NCI-H128 (cell line): ENCODE data around the gene NR2E1.

Experiments
- DNase-seq: peaks from one replicate; lab custom pipeline; 2025; ENCODE audit not compliant: unreplicated experiment; lab: John Stamatoyannopoulos, UW

NR2E1 gene

GRCh38 chr6:108156180-108156937 lies 9.5 kb upstream of the NR2E1 start:
- peak; percentile 21 for DNase-seq

DNA sequence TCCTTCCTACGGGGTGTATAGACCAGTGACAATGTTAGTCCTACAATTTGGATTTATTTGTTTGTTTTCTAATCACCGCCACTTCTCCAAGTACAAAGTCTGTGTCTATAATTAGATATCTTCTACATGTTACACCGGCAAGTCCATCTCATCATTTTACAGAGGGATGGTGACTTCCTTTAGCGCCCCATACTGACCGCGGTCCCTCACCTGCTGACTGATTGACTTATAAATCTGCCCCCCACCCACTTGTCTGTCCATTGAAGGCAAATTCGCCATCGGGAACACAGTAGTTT lies 8.9 kb upstream of the NR2E1 start:
- DNase-seq = no peak

DNA sequence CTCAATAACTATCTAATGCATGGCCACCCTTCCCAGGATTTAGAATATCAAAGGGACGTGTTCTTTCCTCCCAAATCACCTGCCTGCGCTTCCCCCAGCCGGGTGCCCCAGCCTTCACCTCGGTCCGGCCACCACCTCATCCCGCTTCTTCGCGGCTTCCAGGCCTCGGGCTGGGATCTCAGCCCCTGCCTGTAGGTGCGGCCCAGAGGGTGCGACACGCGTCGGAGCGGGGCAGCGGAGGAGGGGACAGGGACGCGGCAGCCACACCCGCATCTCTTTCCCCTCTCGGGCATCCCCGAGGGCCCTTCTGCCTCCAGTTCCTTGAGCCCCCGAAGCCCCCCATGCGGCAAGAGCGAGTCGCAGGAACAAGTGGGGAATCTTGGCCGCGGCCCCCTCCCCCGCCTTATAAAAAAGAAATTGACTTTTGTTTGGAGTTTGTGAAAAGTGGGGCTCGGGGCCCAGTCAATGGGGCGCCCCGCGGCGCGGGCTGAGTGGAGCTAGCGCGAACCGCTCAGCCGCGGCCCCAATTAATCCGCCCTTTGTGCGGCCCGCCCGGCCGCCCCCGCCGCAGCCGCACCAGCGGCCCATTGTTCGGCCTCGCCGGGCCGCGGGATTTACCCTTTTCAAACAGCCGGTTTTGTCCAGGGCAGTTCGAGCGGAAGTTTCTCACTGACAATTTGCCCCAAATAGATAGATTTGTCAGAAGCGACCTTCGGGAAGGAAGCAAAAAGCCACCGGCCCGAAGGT lies 8.4 kb upstream of the NR2E1 start:
- no peak for DNase-seq

DNA sequence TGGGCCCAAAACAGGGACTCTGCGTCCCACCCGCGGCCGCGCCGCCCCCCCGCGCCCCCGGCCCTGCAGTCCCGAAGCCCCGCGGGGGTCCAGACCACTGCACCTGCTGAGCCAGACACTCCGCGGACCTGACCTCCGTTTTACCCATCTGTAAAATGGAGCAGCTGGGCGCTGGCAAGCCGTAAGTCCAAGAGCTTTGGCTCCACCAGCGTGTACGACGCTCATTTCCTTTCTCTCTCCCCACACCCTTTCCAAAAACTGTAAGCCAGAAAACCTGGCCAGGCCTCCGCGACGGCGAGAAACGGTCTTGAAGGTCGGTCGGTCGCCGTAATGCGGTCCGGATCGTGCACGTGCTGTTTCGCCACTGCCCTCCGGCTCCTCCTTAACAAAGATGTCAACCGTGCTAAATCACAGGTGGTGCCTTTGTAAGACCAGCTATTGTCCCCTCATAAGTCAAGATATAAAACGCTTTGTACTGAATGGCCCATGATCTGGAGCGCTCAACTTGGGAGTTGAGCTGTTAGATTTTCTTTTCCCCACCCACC lies 7.8 kb upstream of the NR2E1 start:
- no peak for DNase-seq

- no peak for DNase-seq
Measured at GRCh38 chr6:108159981-108160380, 5.8 kb upstream of the NR2E1 start.

DNA sequence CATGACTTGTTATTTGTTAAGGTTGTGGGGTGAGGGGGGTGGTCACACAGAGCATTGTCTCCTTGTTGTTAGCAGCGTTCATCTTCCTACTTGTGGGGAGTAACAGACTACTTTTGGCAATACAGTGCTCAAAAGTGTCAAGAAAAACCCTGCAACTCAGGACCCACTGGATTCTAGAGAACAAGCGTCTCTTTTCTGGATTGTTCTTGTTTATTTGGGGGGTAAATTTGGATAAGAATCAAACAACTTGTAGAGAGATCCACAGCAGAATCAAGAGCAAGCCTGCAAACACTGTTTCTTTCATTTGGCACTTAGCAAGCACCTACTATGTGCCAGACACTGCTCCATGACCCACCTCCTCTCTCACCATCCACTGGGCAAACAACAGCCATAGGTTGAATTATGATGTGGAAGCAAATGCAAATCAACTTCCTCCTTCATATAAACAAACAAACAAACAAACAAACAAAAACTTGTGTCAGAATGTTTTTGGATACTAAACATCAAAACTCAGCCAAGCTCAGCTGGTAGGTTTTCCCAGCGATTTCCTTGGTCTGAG lies 4.0 kb upstream of the NR2E1 start:
- DNase-seq = no peak

GRCh38 chr6:108163267-108163643 lies 2.6 kb upstream of the NR2E1 start:
- no peak for DNase-seq

DNA sequence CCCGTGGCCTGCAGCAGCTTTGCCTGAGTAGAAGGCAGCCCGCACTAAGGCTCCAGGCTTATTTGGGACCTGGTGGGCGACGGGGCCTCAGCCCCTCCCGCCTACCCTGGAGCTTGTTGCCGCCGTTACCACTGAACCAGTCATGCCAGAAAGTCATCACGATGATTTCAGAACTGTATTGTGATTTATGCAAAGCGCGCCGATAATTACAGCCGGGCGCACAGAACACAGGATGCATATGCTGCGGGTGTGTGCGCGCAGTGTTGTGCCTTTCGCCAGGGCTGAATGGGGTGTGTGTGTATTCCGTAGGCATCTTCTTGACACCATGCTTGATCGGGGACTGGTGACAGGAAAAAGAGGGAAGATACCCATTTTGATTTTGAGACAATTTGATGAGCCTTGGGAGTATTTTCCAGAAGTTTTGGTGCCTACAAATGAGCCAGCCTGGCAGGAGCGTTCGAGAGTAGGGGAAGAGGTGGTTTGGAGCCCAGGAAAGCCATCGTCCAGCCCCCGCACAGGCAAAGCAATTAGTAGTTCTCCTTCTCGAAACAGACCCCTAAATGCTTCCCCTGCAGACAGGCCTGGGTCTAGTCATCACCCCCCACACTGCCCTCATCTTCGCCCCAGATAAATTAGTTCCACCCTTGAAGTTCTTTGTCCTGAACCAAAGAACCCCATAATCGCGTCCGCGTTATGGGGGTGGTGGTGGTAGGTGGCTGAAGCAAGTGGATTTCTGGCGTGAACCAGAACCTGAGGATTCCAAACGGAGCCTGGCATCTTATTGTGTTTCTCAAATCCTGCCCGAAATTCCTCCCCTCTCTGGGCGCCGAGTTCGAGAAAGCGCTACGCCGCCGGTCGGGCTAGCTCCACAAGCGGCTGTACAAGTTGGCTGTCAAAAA lies 1.9 kb upstream of the NR2E1 start:
- DNase-seq = no peak

- DNase-seq = no peak
Measured at GRCh38 chr6:108164543-108164814, 1.3 kb upstream of the NR2E1 start.

DNA sequence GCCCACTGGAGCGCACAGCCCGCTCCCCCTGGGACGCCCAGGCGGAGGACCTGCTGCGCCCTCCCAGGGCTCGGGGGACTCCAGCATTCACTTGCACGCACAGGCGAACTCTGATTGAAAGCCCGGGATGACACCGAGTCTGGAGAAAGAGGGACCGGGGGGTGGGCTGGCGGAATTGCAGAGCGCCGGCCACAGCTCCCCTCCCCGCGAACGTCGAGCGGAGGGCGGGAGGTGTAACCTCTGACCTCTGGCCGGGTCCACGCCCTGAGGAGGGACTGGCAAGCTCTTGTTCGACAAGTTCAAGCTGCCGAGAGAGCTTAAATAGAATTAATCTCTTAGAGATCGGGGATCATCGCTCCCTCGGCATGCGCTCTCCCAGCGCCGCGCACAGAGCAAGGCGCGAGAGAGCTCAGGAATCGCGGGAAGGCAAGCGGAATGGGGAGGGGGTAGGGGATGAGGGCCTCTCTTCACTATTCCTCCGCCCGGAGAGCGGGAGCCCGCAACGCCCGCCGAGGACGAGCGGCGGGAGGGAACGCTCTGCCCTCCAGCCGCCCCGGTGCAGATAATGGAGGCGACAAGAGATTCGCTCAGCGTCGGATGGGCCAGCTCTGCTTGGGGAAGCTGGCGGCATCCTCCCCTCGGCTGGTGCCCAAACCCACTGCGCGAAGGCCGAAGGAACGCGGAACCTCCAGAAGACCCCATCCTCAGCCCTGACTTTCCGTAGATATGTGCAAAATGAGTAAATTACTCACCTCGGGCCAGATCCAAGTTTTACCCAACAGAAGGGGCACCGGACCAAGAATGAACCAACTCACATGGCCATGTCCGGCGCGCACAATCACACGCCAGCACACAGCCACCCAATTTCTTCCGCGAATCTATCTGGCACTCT lies 761 bp upstream of the NR2E1 start:
- no peak for DNase-seq

- DNase-seq = no peak
Measured at GRCh38 chr6:108166664-108167448, 1.0 kb downstream of the NR2E1 start.

DNA sequence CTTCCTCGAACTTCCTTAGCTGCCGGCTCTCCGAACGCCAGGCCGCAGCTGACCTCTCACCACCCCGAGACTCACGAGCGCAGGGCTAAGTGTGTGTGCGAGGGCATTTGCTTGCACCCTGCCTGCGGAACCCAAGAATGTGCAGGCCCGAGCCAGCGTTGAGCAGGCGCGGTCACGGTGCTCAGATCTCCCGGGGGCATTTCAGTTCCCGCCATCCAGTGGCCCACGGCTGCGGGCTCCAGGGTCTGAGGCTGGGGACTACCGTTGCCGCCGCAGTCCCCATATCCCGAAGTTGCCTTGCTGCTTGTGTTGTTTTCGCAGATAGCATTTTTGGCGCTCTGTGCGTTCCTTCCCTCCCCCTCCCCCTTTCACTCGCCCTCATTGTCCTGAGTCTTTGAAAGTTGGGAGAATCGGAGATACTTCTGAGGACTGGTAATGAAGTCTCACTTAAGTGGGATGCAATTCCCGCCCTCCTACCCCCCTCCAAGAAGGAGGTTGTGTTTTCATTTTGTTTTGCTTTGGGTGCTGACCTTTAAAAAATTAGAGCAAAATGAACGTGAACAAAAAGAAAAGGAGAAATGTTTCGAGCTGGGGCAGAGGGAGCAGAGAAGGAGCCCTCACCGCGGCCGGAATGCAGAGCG lies 1.7 kb downstream of the NR2E1 start:
- DNase-seq = no peak

DNA sequence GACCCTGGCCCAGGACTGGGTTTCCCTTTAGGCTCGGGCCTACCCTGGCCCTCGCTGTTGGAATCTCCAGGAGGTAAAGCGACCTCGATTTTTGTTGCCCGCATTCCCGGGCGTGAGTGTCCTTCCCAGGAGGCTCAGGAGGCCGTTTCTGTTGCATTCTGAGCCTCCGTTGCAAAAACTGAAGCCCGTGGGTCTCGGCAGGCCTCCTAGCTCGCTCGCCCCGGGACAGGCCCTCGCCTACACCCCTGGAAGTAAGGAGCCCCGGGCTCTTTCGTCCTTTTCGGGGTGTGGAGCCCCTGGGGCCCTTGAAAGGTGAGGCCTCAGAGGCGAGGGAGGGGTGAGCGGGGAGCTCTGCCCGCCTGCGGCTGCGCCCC lies 2.3 kb downstream of the NR2E1 start:
- no peak for DNase-seq

DNA sequence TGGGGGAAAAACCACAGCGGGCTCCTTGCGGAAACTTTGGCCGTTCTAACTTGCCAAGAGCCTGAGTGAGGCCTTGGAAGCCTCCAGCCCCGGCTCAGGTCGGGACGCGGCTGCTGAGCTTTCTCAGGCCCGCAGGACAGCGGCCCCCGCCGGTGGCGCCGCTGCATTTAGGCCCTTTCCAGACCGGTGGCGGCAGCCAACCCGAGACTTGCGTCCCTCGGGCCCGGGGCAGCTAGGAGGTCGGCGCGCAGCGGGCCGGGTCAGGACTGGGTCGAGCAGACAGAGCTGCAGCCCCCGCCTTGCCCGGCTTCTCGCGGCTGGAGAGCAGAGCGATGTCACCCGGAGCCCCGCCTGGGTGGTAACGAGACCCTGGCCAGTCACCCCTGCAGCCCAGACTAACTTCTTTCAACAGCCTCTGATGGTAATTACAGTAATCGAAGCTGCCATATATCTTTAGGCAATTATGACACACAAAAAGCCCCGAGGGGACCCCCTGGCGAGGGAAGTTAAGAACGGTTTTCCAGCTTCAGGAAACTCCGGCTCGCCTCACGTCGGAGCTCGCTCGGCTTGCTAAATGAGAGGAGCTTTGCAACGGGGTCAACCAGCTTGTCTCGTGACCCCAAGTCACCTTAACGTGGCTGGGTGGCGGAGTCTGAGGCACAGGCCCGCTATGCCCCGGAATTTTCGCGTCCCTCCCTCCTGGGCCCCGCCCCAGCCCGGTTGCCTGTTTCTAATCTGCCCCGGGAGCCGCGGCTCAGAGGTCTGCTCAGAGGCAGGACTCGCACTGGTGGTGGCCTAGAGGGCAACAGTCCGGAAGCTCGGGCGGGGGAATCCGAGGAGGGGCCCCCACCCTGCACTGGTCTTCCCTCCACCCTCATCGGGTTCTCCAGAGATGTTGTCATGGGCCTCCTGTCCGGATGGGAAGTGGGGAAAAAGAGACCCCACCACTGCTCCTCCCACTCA lies 3.0 kb downstream of the NR2E1 start:
- no peak for DNase-seq

- no peak for DNase-seq
Measured at GRCh38 chr6:108169464-108170331, 3.9 kb downstream of the NR2E1 start.

DNA sequence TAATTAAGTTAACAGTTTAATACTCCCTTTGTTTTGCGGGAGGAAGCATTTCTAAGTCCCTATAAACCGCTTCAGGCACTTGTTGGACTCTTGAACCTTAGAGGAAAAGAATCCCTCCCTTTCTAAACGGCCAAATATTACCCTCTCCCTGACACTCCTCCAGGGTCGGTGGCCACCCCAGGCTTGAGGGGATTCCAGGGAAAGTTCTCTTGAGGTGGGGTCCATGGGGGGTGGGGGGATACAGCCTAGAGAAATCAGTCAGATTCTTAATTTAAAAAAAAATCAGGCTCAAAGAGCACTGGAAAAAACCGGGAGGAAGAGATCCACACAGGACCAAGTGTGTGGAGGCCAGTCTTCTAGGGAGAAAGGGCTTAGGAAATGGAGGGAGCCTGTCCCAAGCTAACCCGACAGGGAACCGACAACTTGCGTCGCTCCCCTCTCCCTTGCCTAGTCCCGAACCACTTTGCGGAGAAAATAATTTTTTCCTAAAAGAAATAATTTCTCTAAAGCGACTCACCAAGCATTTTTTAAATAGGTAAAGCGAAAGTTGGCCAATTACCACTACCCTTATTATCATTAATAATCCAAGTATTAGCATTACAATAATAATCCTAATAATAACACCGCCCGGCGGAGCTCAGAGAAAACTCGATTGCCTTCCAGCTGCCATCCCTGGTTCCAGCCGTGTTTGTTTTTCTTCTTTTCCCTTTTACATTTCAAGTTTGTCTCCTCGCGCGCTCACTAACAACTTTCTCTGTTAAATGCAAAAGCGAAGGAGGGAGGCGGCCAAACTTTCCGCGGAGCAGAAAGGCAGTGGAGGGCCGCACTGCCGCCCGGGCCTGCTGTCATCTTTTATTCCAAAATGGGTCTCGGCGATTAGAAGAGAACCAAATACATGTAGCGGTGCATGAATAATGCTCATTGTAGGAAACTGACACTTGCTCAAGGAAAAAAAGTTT lies 4.8 kb downstream of the NR2E1 start:
- DNase-seq = no peak
